ENCODE results near the gene POLR2B.
"Not testable (repeated sequence)": the region's sequence is repeated elsewhere in the genome, so short reads cannot be mapped to it uniquely, and the experiment has no call there.

Gene POLR2B

DNA sequence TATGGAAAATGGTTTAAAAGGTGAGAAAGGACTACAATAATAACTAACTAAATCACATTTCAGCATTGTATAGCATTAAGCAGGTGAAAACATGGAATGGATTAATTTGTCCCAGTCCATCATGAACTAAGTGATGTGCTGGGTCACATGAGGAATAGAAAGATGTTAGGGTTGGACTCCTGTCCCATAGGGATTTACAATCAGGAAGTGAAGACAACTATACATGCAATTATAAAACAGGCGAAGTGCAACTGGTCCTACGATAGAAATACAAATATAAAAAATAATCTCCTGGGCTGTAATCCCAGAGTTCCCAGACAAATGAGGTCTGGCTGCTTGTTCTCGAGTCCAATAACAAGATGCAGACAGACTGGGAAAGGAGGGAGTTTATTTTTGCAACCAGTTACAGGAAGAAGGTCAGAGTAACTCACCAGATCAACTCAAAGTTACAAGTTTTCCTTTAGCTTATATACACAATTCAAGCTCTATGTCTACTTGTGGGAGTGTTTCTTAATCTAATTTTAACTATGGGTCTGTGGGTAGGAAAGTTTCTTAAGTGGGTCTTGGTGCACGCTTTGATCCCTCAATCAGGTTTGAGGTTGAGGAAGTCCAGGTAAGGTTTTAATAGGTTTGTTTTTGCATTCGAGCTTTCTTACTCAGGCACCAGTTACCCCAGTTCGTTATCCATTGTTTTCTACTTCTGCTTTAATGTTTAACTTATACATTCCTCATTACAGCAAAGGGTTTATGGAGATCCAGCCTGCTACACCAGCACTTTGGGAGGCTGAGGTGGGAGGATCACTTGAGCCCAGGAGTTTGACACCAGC lies 81.4 kb downstream of the POLR2B start:
- FAIRE-seq = no peak

DNA sequence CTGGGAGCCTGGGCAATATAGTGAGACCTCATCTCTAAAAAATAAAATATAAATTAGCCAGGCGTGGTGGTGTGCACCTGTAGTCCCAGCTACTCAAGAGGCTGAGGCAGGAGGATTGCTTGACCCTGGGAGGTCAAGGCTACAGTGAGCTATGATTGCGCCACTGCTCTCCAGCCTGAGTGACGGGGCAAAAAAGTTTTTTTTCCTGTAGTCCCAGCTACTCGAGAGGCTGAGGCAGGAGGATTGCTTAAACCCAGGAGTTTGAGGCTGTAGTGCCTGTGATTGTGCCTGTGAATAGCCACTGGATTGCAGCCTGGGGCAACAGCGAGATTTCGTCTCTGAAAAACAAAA lies 82.0 kb downstream of the POLR2B start:
- FAIRE-seq = not testable (repeated sequence)

DNA sequence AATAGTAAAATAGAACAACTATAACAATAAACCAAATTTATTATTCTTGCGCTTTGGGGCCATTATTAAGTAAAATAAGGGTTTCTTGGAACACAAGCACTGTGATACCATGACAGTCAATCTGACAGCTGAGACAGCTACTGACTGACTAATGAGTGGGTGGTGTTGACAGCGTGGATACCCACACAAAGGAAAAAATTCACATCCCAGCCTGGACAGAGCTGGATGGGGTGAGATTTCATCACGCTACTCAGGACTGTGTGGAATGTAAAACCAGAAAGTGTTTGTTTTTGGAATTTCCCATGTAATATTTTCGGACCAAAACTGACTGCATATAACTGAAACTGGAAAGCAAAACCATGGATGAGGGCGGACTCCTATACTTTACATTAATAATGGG lies 82.7 kb downstream of the POLR2B start:
- no peak for FAIRE-seq

DNA sequence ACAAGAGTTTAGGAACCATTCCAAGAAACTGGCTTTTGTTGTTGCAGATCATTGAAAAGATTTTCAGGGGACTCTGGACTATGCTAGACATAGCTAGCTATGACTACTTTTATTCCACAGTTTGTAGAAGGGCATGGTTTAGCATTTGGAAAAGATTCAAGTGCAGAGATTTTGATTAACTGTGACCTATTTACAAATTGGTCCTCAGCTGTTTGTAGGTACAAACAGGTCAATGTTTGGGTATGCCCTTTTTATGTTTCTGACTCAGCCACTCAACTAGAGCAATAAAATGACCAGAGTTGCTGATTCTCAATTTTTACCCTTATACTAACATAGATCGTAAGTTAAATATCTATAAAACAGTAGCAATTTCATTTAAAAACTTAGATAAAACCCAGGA lies 84.8 kb downstream of the POLR2B start:
- FAIRE-seq = no peak

DNA sequence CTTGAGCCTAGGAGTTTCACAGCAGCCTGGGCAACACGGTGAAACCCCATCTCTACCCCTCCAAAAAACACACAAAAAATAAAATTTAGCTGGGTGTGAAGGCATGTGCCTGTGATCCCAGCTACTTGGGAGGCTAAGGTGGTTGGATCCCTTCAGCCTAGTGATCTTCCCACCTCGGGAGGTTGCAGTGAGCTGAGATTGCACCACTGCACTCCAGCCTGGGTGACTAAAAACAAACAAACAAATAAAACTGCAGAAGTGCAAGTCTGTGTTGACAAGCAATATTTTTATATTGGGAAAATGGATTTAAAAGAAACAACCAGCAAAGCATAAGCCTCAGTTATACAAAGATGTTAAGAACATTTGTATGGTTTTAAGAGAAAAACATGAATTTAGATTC lies 85.4 kb downstream of the POLR2B start:
- FAIRE-seq = no peak

DNA sequence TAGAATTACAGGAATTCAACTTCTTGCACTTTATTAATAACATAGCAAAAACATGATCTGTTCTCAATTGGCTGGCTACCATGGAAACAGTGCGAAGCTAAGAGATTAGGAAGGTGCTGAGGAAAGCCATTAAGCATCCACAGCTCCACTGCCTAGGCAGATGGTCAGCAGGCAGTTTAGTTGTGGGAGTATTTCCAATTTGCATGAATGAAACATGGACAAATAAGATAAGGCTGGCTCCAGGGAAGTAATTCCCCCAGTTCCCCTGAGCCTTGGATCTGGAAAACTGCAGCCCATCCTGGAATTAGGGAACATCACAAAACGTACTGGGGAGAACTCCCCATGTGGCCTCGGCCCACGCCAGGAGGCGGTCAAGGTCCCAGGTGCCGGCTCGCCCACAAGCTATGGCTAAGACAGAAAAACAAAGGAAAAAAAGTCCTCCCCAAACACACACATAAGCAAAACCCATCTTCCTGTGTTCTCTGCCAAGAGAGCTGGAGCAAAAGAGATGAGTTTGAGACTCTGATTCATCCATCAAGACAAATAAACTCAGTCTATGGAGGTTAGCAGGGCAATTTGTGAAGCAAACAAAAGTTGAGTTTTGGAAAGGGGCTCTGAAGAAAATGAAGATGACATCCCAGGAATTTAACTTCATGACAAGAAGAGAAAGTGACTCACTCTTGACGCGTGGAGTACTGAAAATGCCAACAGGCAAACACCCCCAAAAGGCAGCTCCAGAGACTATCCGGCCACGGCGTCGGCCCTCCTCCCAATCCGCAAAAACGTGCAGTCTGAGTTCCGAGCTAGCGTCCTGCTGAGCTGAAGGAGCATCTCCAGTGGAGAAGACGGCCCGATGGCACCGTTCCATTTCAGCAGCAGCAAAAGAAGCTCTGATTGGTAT lies 86.4 kb downstream of the POLR2B start:
- FAIRE-seq = no peak

DNA sequence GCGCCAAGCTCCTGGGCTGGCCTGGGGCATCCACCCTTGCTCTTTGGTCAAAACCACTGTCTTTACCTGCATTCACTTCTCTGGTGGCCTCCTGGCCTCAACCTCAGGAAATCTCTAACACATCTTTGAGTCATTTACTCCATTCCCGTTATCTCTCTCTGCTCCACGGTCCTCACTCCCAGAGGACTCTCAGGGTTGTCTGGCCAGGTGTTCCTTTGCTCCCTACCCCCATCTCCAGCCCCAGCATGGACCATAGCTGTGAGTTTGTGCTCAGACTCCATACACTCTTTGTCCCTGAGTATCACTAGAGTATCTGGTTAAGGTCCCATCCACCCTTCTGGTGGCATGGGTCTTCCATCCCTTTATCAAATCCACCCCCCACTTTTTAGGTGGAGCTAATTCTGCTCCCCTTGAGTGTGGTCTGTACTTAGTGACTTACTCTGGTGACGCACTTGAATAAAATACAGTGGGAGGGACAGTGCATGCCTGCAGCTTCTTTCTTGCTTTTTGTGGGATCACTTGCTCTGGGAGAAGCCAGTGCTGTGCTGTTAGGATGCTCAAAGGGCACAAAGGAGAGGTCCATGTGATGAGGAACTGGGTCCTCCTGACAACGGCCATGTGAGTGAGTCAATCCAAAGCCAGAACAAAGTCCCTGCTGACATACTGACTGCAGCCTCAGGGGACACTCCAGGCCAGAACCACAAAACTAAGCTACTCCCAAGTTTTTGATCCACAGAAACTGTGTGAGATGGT lies 87.2 kb downstream of the POLR2B start:
- FAIRE-seq = no peak

DNA sequence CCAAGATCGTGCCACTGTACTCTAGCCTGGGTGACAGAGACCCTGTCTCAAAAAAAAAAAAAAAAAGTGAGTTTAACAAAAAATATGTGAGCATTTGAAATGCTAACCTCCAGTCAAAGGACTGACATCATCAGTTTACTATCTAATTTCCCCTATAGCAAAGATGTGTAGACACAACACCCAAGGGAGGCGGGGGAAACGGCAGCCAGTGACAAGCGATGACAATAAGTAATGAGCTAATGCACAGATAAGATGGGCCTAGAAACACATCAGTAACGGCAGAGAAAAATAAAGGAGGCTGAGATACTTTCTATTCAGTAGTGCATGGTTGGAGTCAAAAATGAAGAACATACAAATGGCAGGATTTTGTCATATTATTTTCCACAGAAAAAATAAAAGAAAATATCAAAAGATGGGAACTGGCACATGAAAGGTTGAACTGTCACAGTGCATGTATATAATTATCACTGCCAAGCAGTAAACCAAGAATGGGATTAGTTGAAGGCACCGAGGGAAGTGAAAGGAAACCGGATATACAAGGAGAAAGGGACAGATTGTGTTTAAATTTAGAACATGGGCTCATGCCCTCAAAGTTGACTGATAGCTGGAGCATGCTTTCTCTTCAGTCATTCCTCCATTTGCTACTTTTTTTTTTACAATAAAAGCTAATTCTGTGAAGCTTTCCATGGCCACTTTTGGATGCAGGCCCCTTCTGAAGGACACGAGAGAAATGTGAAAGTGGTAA lies 89.7 kb downstream of the POLR2B start:
- no peak for FAIRE-seq

DNA sequence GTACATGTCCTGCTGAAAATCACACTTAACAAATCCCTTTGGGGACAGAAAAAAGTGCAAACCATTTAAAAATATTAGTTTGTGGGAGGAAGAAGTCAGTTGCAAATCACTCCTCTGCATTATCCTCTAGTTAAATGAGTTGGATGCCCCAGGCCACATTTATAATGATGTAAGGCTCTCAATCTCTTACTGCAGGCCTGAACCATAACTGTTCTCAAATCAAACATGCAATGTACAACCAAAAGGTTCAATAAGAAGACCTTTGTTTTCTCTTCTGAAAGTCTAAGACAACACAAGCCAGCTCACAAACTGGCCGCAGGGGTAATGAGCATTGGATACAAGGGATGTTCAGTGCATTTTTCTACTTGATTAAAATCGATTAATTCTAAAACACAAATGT lies 91.8 kb downstream of the POLR2B start:
- no peak for FAIRE-seq

DNA sequence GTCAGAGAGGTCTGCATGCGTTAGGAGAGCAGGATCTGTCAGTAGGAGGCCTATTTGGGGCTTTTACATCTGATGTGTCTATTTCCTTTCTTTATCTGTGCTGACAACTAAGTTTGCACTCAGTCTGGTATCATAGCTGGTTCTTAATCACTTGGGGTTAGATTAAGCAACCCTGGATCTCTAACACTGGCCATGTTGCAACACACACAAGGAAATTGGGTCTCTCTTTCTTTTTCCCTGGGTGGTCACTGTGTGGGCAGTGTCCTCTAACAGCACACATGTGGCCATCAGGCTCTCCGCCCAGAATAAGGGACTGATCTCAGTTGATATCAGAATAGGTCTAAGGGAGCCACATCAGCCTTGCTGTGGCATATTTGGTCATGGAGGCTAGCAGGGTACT lies 92.6 kb downstream of the POLR2B start:
- FAIRE-seq = no peak

DNA sequence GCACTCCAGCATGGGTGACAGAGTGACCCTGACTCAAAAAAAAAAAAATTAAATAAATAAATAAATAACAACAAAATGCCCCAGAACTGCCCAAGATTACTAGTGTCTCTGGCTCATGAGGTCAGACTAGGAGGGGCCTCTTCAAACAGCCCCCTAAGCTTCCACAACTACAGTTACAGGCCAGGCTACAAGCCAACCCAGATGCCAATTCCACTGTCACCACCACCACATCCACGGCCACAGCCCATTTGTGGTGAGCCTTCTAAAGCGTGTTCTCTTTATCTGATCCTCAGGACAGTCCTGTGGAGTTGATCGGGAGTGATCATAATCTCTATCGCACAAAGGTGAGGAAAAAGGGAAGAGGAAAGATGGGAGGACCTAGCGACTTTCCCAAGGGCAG lies 94.9 kb downstream of the POLR2B start:
- FAIRE-seq = no peak

DNA sequence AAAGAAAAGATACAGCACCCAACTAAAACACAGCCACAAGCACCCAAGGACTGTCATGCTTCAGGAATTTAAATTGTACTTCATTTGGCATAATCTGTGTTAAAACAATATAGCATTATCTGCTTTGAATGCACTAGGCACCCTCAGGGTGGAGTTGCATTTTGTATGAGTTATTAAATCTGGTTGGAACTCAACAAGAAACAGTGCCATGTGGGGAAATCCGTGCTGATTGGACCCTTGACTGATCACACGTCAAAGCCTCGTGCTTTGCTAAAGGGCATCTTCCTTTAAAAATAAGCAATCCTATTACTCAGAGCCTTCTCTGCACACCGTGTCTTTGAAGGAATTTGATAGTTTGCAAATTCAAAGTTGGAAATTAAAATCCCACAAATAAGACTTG lies 96.0 kb downstream of the POLR2B start:
- FAIRE-seq = no peak

DNA sequence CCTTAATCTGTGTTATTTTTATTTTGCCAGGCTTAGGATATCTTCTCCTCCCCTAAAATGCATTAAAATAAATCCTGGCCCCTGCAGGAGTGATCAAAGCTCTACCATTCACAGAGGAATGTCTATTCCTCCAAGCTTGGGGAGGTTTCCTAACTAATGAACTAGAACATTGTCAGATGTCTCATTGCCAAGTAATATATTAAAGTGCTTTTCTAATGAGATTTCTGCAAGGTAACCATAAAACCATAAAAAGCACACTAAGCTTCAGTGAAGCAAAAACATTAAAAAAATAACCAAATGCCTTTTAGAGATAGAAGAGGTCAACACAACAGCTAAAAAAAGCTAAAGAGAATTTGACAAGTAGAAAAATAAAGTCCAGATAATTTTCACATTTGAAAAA lies 96.7 kb downstream of the POLR2B start:
- no peak for FAIRE-seq

DNA sequence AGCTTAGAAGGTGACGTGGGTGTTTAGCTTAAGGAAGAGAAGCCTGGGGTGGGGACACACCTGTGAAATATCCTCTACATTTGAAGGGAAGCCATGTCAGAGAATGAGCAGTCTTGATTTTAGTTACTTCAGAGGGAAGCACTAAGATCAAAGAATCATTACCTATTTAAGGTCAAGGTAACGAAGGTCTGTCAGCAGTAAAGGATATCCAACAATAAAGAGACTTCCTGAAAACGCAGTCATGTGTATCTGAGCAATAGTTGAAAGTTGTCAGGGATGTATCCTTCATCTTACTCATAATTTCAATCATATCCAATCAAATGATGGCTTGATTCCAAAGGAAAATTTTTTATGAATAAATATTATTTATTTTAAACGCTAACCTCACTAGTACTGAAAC lies 98.0 kb downstream of the POLR2B start:
- FAIRE-seq = no peak

DNA sequence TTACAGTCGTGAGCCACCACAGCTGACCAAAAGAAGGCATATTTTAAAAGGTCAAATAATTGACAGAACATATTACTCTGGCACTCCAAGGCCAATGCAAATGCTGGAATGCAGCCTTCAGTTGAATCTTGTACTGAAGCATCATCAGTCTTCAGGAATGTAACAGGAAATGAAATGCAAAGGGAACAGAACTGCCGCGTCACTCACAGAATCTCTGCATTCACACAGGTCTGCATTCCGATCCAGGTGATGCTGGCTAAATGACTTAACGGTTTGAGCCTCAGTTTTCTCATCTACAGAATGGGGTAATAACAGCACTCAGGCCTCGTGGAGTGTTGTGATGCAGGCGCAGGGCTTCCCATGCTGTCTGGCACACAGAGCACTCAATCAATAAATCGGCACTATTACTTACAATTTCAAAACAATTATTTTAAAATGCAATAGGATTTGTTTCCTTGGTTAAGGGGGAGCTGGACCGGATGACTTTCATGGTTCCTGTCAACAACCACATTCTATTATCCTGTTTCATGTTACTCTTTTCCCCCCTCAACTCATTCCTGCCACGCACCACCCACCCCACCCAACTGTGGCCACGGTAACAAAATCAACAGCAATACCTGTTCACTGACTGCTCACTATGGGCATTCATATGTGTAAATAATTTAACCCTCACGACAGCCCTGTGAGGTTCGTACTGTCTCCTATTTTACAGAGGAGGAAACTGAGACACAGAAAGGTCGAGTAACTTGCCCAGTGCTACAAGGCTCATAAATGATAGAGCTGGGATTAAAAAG lies 99.1 kb downstream of the POLR2B start:
- no peak for FAIRE-seq

DNA sequence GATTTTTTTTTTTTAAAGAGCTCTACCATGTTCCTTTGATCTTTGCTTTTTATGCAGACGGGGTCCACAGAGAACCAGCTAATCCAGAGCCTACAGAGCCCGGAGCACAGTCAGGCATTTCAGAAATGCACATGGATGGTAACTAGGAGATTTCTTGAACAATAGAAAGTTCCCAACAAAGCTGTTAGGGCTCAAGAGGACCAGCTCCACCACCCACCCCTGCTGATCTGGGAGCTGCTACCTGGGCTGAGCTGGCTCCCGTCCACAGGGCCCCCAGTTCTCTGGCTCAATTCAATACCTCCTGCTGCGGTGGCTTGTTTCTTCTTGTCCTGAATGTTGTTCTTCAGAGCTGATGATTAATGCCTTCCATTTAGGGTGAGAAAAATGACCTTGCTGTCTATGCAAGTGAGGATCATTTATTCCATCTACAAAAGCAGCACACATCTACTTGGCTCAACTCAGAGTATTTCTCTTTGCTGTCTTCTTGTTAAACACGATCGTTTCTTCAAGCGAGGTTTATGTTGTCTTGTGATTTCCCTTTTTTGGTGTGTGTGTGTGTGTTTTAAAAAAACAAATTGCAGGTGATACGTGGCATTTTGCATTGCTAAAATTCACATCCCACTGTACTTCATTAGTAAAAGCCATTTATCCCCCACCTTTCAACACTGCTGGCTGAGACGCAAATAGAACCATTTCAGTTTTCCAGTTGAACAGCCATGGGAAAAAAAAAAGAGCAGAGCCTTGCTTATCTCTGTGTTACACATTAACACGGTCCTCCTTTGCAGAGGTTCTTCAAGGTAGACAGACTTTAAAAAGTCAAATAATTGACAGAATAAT lies 100.2 kb downstream of the POLR2B start:
- FAIRE-seq = no peak

All from A204.1 (cell line).